CMK (cell line): ENCODE measurements around the gene EPB41L3.
"Not testable (repeated sequence)": the region's sequence is repeated elsewhere in the genome, so short reads cannot be mapped to it uniquely, and the experiment has no call there.

Experiments
- DNase-seq: peaks from one replicate; pipeline ENCODE4 v3.0.0-alpha.2; 2010; ENCODE audit warnings: low read depth

The EPB41L3 gene

DNA sequence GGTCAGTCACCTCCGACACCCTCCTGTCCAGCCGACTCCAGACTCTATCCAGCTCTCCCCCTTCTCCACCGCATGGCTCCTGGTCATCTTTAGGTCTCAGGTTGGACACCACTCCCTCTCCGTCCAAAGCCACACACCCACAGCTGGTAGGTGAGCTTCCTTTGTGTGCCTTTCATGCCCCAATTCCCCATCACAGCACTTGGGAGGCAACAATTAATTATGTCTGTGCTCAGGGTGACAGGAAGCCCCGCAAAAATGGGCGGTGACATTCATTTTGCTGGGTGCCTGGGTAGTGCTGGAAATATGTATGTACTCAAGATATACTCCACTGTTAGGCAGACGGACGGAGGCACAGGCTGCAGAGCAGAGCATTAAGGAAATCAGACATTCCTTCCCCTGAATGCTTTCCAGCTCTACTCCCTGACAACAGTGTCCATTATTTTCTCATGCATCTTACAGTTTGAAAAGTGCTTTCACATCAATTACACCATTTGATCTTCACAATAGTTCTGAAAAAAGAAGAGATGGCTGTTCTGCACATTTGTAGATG lies 13.1 kb downstream of the EPB41L3 start:
- DNase-seq: no peak

DNA sequence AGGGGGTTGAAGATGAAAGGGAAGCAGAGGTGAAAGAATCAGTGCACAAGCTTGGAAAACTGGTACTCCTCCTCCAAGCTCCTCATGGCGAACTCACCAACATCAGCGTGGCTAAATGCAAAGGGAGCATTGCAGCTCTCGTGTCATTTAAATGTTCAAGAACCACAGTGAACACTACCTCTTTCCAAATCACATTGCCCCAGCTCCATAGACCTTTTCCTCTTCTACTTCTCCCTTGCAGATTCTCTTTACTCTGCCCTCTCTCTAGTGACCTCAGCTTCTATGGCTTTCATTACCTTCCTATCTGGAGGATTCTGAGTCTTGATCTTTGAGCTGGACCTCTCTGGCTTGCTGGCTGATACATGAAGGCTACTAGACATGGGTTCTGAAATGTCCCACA lies 14.3 kb downstream of the EPB41L3 start:
- no peak for DNase-seq

DNA sequence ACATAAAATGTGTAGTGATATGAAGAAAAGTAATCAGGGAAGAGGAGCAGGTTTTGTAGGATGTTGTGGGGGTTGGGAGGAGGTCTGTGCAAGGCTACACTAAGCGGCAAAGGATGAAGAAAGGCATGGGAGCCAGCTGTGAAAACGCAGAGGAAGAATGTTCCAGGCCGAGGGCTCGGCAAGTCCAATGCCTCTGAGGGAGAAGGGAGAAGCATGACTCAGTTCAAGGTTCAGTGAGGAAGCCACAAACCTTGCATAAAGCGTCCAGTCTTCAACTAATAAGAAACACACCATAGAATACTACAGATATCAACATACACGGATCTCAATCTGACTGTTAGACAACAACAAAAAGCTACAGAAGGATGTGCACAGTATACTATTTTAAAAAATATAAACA lies 16.2 kb downstream of the EPB41L3 start:
- no peak for DNase-seq

DNA sequence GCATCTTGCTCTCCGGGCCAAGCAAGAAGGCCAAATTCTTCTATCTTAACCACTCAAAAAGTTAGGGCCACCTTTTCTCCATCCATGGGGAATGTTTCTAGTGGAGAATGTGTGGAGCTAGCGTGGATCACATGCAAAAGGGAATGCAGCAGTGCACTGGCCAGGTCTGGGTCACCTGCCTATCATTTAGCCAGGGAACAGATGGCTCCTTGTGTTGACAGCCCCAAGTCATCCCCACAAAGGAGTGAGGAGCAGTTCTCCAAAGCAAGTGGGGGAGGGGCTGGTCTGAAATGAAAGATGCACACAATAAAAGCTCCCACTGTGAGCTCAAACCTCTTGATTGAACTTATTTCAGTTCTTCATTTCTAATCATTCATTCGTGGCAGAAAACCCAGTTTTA lies 19.1 kb downstream of the EPB41L3 start:
- no peak for DNase-seq

DNA sequence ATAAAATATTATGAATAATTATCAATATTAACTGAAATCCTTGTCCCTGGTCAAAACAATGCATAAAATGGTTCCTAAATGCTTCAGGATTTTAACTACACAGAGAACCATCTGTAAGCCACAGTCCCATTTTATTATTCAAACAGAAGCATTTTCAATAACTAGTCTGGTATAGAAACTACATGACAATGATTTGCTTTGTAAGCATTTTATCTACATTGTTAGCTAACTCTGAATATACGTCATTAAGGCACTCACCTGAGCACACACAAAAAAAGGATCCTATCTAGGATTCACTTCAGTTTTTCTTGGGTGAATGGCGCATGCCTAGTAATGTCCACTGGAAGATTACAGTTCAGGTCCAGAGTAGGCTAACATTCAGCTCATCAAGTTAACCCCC lies 22.8 kb downstream of the EPB41L3 start:
- no peak for DNase-seq

DNA sequence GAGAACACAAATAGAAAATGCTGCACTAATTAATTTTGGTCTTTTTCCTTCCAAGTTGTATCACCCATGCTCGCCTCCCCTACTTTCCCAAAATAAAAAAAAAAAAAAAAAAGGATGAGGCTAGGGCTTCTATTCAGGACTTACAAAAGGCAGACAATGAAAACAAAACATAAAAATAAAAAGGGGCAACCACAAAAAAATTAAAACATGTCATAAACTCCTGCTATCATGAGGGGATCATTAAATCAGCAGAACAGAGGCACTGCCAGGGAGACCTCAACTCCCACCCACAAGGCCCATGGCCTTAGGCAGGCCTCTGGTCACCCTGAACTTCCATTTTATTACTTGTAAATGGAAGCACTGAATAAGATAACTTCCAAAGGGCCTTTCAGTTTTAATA lies 23.3 kb downstream of the EPB41L3 start:
- no peak for DNase-seq

DNA sequence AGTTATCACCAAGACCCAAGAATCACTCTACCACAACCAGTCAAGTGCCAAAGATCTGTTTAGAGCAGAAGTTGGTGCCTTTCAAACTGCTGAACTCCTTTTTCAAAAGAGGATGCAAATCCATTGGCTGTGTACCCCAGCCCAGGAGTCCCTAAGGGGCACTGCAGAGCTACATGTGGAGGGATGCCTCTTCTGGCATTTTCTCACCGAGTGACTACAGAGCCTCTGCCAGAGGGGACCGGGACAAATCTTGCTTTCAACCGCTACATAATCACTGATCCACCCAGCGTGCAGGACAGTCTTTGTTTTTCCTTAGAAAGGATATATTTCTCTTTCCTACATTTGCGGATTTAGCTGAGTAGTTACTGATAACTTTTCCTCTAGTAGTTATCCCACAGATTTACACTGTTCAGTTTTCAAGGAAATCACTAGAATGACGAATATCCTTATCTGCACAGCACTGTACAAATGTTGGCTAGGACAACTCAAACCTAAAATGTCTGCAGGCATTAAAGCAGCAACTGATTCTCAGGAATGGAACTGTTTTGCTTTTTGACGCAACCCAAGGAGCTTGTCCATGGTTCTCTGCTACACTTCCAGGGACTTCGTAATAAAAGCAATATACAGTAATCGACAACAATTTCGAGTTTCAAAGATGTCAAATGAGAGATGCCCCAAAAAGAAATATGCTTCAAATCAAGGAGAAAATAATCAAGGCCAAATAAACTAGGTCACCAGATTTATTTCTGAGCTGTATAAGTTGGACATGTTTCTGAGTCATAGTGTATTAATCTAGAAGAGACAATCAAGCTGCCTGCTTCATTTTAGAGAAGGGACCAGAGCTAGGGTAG lies 24.1 kb downstream of the EPB41L3 start:
- no peak for DNase-seq

DNA sequence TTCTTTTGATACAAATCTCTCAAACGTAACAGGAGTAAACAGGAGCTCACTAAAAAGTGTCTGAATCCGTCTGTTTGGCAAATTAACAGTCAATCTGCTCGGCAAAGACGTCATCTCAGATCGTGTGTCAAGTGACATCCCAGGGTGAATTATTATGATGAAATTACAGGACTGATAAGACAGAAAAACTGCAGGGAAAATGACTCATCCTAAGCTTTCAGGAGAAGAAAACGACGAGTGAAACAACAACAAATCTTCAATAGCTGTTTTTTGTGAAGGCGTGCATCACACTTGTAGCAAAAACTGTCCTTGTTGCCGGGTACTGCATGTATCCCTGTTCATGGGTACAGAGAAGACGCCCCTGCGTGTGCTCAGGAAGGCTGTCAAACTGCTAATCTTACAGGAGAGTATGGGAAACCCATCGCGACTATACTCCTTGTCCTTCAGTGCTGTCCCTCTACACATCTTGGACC lies 24.9 kb downstream of the EPB41L3 start:
- DNase-seq: no peak

DNA sequence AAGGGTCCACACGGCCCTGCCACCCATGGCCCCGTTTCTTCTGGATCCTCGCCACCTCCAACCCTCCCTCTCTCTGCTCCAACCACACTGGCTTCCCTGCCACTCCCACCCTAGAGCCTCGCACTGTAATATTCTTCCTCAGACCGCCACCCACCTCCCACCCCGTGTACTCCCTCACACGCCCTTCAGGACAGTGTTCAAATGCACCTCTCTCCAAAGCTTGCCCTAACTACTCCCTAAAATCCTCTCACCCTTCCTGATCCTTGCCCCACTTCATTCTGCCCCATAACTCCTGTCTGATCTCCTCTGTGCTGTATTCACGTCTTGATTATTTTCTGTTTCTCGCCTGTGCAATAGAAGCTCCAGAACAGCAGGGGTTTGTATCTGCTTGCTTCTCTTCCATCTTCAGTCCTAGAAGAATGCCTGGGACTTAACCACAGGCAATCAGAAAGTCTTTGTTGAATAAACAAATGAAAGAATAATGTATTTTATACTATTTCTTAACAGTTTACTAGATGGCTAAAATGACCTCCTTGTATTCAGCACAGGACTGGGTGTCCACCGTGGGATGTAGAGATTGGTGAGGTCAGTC lies 25.5 kb downstream of the EPB41L3 start:
- no peak for DNase-seq

DNA sequence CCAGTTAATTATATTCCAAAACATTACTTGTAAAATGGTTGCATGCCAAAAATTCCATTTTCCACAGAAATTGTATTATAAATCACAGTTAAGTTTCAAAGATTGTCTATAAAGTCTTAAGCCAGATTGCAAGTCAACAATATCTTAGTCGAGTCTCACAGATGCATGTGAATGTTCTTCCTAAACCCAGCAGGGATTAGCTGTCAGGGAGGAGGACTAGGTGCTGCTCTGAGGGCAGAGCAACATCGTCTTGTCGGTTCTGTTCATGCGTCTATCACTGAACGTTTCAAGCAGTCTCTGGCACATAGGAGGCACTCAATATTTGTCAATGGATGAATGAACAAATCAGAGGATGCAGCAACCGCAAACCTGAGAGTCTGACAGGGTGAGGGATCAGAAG lies 27.0 kb downstream of the EPB41L3 start:
- no peak for DNase-seq

DNA sequence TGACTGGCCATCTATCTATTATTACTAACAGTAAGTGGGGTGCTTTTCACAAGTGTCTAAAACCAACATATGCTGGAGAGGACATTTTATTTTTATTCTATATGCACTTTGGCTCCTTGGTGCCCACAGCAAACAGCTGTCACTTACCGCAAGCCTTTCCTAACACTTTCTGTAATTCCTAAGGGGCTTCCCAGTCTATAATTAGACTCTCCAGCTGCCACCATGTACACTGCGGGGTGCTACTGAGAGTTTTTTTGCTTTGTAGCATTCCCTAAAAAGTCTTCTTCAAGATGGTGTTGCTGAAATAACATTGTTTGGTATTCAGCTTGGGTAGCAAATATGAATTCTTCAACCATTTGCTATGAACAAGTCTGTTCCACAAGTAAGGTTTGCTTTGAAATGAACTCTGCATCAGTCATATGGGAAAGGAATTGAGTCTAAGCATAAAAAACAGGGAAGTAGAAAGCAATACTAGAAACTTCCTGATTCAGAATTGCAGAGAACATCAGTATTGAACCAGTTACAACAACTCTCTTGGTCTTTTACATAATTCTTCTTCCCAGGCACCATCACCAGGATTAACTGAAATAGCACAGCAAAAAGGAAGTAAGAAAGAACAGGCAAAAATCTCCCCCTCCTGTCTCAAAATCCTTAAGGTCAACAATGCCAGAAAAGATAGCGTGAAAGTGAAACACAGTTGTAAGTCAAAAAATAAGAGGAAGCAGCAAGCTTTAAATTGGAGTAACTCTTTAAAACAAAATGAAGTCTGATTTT lies 28.6 kb downstream of the EPB41L3 start:
- no peak for DNase-seq

DNA sequence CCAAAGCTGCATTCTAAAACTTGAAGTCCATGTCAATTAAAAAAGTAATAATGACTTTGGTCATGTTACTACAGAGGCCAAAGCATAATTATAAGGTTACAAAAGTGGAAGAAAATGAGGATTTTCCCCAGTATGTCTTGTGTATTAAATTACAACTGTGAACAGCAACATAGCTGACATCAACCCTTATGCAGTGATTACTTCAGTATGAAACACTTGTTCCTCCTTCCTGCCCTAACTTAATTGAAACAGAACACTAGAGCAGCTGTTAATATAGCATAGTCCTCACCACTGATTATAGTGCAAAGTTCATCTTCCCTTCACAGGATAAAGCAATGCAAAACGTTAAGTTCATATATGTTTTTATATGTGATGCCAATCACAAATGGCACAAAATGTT lies 29.9 kb downstream of the EPB41L3 start:
- no peak for DNase-seq

DNA sequence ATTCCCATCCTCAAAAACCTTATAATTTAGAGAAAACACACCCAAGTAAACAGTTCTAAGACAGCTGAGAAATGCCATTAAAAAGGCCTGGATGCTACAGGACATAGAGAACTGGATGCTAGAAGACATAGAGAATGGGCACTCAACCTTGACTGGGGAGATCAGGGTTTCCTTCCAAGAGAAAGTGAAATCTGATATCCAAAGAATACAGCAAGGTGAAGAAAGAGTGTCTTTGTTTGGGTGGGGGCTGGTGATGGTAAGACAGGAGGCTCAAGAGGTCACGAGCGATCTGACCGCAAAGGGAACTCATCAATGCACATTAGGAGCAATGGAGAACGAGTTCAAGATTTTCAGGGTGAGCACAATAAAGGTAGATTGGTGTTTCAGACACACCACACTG lies 31.6 kb downstream of the EPB41L3 start:
- no peak for DNase-seq

DNA sequence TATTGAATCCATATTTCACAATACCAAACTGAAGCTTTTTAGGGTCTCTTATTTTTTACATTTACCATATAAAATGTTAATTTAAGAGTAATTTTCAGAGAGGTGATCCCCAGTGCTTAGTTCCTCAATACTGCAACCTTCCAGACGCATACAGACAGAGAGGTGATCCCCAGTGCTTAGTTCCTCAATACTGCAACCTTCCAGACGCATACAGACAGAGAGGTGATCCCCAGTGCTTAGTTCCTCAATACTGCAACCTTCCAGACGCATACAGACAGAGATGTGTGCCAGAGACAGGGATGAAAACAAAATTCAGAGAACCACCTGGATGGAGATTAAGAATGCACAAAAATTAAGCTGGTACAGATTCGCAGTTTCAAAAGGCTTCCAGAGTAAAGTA lies 32.3 kb downstream of the EPB41L3 start:
- not testable (repeated sequence) for DNase-seq

DNA sequence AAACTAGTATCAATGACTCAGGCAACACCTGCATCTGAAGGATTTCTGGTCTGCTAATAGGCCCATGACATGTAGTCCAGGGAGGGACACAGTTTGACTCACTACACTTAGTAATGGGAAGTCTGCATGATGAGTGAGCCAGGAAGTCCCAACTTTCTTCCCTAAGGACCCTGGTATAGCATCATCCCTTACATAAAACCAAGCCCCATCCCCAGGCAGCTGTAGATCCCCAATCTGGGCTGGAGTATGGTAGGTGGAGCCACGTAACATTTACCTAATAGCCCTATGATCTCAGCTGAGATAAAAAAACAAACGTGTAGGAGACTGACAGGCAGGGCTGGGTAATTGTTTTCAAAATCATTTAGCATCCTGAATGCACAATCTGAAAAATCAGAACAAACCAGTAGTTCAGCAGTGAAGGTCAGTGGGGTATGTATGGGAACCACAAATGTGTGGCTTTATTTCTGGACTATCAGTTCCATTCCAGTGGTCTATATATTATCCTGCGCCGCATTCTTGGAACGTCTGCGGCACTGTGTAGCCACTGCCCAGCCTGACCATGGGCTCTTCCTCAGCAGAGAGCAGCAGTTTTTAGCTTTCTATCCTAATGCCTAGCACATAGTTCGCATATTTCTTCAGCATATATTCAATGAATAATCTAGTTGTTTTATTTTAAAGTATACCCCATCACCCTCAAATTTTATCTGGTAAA lies 33.5 kb downstream of the EPB41L3 start:
- DNase-seq: no peak

DNA sequence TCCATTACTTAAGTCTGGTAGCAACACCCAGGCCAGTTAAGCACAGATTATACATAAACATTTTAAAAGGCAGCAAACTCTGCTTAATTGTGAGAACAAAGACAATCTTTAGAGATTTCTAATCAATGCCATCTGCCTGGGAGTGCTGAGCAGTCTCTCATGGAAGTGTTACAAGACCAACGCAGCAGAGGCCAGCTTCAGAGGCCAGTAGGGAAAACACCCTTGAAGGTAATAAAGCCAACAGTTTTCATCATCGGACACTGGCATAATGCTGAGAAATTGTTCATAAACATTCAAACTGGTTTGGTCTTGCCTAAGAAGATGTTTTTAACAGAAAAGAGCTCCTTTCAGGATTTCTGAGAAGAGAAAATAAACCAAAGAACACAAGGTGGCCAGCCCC lies 35.0 kb downstream of the EPB41L3 start:
- DNase-seq: no peak

DNA sequence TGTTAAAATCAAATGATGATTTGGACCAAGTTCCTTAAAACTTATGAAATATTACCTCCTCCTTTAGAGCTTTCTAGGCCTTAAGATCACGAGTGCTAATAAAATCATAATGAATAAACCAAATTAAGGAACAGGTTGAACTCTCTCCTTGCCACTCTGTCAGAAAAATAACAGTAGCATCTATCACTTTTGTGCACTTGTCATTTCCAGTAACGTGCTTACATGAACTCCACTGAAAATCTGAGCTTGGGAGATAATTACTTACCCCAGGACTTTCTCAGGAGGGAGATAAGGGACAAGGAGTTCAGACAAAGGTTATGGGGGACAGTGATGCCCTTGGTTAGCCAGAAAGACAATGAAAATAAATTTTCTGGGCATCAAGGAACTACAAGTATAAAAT lies 36.0 kb downstream of the EPB41L3 start:
- no peak for DNase-seq

DNA sequence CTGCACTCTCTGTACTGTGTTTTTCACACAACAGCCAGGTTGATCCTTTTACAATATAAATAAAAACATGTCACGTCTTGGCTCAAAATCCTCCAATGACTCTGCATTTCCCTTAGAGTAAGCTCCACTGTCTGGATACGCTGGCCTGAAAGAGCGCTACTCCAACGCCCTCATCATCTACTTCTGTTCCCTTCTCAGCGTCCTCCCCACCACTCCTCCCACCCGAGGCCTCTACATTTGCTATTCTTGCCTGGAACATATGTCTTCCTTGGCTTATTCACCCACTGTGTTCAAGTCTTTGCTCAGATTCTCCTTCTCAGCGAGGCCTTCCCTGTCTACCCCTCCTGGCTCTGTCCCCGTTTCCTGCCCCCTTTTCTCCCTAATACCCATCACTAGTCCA lies 37.6 kb downstream of the EPB41L3 start:
- no peak for DNase-seq

DNA sequence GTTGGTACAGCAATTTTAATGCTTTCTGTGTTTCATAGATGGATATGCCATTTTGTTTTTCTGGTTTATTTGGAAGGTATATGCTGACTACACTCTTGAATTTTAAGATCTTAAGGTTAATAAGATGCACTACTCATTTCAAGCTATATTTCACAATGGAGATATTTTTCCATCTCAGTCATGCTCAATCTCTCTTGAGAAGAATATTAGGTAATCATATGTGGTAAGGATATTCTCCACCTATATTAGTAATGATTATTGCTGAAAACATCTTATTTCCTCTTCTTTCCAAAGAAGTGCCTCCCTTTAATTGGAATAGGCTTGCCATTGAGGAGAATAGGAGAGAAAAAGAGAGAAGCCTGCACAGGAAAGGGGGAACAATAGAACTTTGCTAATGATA lies 40.1 kb downstream of the EPB41L3 start:
- no peak for DNase-seq

DNA sequence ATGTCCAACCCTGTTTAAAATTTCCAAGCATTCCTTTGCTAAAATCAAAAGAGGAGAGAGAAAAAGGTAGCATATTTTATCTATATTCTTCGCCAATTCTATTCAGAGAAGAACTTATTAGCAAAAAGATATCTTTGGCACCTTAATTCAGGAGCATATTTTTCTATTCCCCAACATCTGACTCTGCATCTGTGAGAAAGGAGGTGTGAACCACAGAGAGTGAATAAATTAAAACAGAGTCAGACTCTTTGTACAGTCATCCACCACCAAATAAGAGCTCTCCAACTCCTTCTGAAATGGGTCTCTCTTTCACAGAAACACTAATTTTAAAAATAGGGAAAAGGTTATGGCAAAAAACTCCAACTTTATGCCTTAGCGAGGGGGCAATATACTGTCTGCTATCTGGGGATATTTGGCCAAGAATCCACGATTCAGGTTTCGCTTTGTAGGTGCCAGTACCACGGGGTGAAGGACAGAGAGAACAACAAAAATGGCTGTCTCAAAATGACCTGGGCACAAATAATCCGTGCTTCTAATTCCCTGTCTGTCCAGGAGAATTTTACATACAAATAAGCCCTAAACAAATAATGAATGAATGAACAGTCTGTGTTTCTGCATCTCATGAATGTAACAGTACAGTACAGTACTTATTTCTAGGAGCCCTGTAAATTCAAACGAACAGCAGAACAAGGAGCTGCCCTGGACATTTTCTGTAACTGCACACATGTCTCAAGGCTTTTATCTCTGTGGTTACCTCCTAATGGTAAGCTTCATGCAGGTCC lies 43.4 kb downstream of the EPB41L3 start:
- DNase-seq: no peak

DNA sequence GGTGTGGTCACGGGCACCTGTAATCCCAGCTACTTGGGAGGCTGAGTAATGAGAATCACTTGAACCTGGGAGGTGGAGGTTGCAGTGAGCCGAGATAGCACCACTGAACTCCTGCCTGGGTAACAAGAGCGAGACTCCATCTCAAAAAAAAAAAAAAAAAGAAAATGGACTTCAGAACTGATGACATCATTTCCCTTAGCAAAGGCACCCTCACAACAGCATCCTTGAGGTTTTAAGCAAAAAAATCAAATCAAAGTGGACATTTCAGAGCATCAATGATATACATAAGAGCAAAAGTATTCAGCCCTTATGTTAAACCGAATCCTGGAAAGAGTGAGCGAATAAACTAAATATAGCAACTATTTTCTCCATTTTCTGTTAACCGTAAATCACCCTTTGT lies 45.3 kb downstream of the EPB41L3 start:
- DNase-seq: no peak
